GM18951 (cell line): ENCODE data around the gene SCAP.

Source experiments
- POLR2A ChIP-seq: IDR thresholded peaks from 4 replicates; pipeline ENCODE4 v1.6.1; 2011; ENCODE audit warnings: mild to moderate bottlenecking; ENCODE audit not compliant: insufficient read length, insufficient read depth; ENCODE audit errors: extremely low read depth
- in situ Hi-C: fragments of 300-500 bp; cut with MboI; formaldehyde crosslinking; loops from one replicate; pipeline ENCODE4 v1.12.0; 2022; ENCODE audit warnings: low sequenced_read_pairs, mixed read lengths, inconsistent platforms; ENCODE audit not compliant: unreplicated experiment

SCAP gene

GRCh38 chr3:47421741-47422649 lies 53.7 kb downstream of the SCAP start:
- TF ChIP-seq POLR2A: no peak
- in situ Hi-C loops: loop anchor here (10.0 kb wide), 1 partner anchor 53 kb away; the partner anchor contains the start of gene SCAP

DNA sequence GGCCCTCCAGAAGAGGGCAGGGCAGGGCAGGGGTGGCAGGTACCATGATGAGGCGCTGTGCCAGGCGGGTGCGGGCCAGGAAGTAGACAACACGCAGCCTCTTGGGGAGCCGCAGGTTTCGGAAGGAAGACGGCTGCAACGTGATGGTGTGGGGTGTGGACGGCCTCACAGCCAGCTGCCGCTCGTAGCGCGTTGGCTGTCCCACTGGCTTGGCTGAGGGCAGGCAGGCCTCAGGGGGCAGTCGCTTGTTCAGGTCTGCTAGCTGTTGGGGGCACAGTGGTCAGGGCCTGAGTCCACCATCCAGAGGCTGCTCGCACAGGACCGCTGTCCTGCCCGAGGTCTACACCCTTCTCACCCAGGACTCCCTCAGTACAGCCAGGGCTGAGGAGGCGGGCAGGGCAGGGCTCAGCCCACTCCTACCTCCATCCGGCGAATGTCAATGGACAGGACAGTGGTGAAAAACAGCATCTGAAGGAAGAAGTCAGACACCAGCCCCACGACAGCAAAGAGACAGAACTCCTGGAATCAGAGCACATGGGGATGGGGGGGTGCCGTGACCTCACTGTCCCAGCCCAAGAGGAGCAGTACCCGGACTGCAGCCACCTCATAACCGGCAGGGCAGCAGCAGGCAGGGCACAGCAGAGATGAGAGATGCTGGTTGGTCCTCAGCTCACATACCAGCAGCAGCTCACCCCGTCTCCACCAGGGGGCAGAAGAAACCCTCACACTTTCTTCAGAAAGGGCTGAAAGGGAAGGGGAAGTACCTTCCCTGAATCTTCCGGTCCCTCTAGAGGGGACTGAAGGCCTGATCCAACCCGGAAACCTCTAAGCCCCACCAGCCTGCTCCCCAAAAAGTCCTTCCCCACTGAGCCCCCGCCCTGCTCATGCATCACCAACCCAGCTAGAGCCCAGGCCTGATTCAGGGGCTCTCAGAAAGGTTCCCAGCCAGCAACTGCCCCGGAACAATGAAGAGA lies 54.9 kb downstream of the SCAP start:
- in situ Hi-C loops: loop anchor here (10.0 kb wide), 1 partner anchor 54 kb away; the partner anchor contains the start of gene SCAP
- TF ChIP-seq POLR2A: no peak

DNA sequence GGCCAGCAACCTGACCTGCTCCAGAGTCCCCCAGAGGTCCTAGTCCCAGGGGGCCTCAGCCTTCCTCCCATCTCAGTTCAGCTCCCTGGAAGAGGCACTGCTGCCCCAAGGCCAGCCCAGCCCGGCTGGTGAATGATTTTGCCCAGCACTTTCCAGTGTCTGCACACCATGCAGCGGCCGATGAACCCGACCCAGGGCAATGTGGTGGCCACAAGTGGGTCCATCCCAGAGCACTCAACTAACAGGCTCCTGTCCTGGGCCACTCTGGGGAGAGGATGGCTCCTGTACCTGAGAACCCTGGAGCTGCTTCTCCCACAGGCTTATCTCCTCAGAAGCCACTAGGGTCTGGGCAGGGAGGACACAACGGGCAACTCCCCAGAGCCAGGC lies 55.7 kb downstream of the SCAP start:
- TF ChIP-seq POLR2A: no peak
- in situ Hi-C loops: loop anchor here (10.0 kb wide), 1 partner anchor 55 kb away; the partner anchor contains the start of gene SCAP

DNA sequence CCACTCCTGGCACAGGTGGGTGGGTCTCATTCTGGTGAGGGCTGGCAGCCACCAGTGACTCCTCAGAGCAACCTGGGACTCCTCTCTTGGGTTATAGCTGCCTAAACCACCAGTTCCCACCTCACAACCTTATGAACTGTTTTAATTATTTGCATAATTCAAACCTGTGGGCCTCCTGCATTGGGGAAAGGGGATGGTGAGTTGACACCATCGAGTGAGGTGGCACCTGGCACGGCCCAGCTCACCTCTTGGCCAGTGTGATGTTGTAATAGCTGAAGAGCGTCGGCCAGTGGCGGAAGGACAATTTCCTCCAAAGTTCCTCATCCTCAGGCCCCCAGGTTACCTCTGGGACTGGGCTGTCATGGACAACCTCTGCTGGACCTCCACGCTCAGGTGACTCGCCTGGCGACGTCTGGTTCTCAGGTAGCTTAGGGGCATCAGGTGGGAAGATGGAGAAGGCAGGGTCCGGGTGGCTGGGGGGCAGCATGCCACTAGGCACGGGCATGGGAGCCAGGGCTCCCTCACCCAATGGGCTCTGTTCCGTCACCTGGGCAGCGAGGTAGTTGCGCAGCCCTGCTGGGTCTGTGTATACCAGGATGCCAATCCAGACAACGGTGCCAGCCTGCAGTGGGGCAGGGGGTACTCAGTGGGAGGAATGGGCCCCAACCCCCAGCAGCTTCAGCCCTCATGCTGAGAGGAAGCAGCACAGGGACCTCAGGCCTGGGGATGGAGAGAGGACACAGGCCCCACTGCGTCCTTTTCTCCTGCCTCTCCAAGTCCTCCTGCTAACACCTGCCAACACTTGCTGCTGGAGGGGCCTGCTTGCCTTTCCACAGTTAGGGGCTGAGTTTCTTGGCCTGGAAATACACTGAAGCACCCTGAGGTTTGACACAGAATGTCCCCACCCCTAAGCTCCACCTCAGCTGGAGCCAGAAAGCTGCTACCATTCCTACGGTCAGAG lies 56.4 kb downstream of the SCAP start:
- in situ Hi-C loops: loop anchor here (10.0 kb wide), 1 partner anchor 55 kb away; the partner anchor contains the start of gene SCAP
- no peak for TF ChIP-seq POLR2A

DNA sequence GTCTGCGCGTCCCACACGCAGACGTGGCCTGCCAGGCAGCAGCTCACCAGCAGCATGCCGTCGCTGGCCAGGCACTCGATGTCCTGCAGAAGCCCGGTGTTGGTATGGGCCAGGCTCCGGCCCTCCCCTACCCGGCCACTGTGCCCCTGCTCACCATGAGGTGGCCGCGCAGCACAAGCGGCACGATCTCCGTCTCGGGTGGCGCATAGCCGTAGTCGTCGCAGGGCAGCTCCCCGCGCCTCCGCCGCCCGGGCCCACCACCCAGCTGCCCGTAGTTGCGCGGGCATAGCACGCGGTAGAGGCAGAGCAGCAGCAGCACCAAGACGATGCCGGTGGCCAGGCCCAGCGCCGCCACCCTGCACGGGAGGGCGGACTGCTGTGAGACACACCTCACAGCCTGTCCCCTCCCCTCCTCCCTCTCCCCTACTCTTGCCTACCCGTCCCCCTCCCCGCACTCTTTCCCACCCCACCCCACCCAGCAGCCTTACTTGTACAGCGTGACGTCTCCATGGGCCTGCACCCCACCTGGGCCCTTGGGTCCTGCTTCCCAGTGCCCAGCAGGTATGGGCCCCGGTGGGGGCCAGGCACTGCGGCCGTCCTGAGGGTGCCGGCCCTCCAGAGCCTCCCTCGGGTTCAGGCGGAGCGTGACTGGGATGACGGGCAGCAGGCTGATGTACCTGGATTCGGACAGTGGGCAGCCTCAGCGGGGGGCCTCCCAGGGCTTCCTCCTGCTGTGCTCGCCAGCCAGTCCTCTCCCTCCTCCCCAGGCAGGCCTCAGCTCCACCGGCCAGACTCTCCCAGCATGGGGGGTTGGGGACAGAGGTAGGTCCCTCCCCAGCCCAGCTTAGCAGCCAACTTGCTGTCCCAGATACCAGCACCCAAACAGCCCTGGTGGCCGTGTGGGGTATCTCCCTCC lies 57.3 kb downstream of the SCAP start:
- in situ Hi-C loops: no loop called here
- TF ChIP-seq POLR2A: no peak

DNA sequence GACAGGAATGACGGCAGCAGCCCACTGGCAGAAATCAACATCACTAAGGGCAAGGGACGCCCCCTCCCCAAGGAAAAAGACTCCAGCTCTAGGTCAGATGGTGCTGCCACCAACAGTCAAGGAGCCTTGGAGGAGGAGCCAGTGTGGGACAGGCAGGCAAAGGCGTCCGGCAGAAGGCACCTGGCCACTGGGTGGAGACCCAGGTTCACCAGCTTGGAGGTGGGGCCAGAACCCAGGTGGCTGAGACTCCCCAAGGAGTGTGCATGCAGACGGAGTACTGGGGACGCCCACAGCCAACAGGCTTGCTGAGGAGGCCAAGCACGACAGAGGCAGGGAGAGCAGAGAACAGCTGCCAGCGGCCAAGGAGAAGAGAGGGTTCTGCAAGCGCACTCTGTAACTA lies 59.7 kb downstream of the SCAP start:
- TF ChIP-seq POLR2A: no peak
- in situ Hi-C loops: no loop called here

DNA sequence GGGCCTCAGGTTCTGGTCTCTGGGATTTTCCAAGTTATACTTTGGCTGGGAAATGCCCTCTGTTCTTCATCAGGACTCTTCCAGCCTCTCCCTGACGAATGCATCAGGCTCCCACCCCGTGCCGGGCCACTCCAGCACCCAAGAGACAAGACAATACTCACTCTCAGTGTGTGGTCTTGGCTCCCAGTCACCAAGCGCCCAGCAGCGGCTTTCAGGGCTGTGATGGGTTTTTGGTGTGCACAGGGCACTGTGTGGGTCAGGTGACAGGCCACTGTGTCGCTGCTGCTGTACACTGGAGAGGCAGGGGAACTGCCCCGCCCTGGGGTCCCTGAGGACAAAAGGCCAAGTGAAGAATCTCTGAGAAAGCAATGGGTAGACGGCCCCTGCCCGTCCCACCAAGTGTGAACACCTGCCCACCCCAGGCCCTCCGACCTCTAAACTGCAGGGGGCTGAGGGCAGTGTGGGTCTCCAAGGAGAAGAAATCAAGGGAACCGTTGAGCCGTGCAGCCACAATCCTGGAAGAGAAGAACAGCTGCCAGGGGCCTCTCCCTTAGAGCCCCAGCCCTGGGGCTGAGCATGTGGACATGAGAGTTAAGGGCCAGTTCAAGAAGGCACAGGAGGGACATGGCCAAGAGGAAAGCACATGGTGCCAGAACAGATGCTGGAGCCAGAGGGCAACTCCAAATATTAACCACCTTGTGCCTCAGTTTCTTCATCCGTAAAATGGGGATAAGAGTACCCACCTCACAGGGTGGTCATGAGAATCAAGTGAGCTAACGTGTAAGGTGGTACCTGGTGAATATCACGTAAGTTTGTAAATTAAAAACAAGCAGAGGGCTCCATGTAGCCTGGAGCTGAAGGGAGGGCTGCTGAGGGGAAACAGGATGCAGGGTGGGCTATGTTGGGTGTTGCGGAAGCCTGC lies 60.8 kb downstream of the SCAP start:
- in situ Hi-C loops: no loop called here
- no peak for TF ChIP-seq POLR2A

DNA sequence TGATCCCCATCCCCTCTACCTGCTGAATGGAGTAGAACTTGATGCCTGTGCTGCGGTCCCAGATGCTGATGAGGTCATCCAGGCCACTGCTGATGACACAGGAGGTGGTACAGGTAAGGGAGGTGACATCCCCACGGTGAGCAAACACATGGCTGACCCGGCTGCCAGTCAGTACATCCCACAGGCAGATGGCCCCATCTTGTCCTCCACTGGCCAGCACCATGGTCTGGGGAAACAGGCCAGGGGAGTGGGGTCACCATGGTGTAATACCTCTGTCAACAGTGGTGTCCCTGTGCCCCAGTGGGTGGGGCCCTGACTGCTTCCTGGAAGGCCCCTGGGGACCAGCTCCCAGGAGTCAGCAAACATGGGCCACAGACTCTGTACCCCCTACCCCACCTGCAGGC lies 61.6 kb downstream of the SCAP start:
- no peak for TF ChIP-seq POLR2A
- in situ Hi-C loops: no loop called here

DNA sequence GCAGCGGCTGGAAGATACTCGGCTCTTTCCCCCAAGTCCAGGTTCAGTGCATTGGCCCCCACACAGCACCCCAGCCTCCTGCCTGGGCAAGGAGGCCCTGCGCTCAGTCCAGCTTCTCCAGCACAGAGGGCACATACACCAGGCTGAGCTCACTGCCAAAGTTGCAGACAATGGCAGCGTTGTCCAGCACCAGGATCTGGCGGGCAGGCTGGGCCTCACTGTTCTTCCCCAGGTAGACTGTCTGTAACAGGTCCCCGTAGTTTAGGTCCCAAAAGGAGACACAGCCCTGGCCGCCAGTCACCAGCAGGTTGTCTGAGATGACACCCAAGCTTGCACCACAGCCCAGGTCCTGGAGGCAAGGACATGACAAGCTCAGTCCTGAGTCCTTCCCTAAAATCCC lies 62.0 kb downstream of the SCAP start:
- in situ Hi-C loops: no loop called here
- no peak for TF ChIP-seq POLR2A

DNA sequence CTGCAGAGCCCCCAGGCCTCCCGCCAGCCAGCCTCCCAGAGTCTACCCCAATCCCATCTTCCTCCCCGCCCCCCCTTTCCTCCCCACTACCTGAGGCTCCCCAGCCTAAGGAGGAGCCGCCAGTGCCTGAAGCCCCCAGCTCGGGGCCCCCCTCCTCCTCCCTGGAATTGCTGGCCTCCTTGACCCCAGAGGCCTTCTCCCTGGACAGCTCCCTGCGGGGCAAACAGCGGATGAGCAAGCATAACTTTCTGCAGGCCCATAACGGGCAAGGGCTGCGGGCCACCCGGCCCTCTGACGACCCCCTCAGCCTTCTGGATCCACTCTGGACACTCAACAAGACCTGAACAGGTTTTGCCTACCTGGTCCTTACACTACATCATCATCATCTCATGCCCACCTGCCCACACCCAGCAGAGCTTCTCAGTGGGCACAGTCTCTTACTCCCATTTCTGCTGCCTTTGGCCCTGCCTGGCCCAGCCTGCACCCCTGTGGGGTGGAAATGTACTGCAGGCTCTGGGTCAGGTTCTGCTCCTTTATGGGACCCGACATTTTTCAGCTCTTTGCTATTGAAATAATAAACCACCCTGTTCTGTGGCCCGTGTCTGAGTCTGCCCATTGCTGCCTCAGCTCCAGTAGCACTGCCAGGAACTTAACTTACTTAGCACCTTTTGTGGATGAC lies 62.8 kb downstream of the SCAP start:
- TF ChIP-seq POLR2A: no peak
- in situ Hi-C loops: no loop called here
